HCT116 (cell line): ENCODE results near the gene RAET1G. TPM values are rescaled to one million over a fixed set of nuclear protein-coding genes. Genes with fewer than 3 reads are reported as not detected.

Experiments used
- ATAC-seq: fragments of 200-7000 bp; cut with Tn5 transposase; 2 replicates; pipeline ENCODE4 v1.9.1; 2020; ENCODE audit warnings: mild to moderate bottlenecking, moderate library complexity
- BruUV-seq: library from RNA; stranded (reverse); fragments of 400-500 nt; replicated peaks from 2 replicates; lab custom pipeline; 2021; lab: Mats Ljungman, UMichigan
- CTCF ChIA-PET: fragments of 300-600 bp; sonication (Branson Sonifier 250); formaldehyde crosslinking; loops from one replicate; lab custom pipeline; 2021; ENCODE audit warnings: antibody characterized with exemption; lab: Charles Lee
- POLR2A ChIA-PET: fragments of 300-600, 350-600 bp; sonication (Branson Sonifier 250); formaldehyde crosslinking; loops from one replicate; lab custom pipeline; 2021; ENCODE audit warnings: antibody characterized with exemption; lab: Charles Lee
- RAD21 ChIA-PET, 2 experiments: fragments of 300-600 bp; sonication (Branson Sonifier 250); formaldehyde crosslinking; loops; one replicate each; lab custom pipeline; 2023; ENCODE audit warnings: low total read pairs in 2 of 2; ENCODE audit not compliant: uncharacterized antibody in 2 of 2, unreplicated experiment in 2 of 2, low non-redundant PET in 1 of 2; lab: Charles Lee
- DNase-seq: peaks from one replicate; pipeline ENCODE4 v3.0.0-alpha.2; 2010; ENCODE audit warnings: low read depth, low spot score
- H2AFZ ChIP-seq: fragments of 200-600 bp; shearing (Covaris generic), sonication (generic); 2 replicates; pipeline ENCODE4 v1.6.1; 2017; ENCODE audit warnings: low read depth, mixed run types, mixed read lengths, antibody characterized with exemption, low read length; ENCODE audit not compliant: poor library complexity, severe bottlenecking
- H3K27ac ChIP-seq: 2 replicates; pipeline ENCODE4 v1.5.1; 2012; ENCODE audit warnings: low read depth, low read length
- H3K27me3 ChIP-seq: fragments of 200-600 bp; sonication (generic); 2 replicates; pipeline ENCODE4 v1.6.1; 2016; ENCODE audit warnings: mixed run types, low read length, mixed read lengths; ENCODE audit not compliant: insufficient read depth
- H3K36me3 ChIP-seq, 2 experiments: fragments of 200-500 bp in 1 of 2; fragments of 200-600 bp in 1 of 2; sonication (Bioruptor generic) in 1 of 2; sonication (generic) in 1 of 2; 2 replicates each; pipeline versions ENCODE4 v1.5.1 to v1.6.1; 2014 to 2016; ENCODE audit warnings: low read length in 2 of 2, inconsistent platforms in 1 of 2, mixed read lengths in 1 of 2, mixed run types in 1 of 2; ENCODE audit not compliant: insufficient read depth in 2 of 2, control insufficient read depth in 1 of 2
- H3K4me1 ChIP-seq, 2 experiments: fragments of 200-600 bp in 1 of 2; sonication (generic) in 1 of 2; 2 replicates each; pipeline versions ENCODE4 v1.5.1 to v1.6.1; 2012 to 2017; ENCODE audit warnings: low read length in 2 of 2, inconsistent platforms in 1 of 2, mild to moderate bottlenecking in 1 of 2, mixed read lengths in 1 of 2, mixed run types in 1 of 2, moderate library complexity in 1 of 2; ENCODE audit not compliant: insufficient read depth in 2 of 2, control insufficient read depth in 1 of 2
- H3K4me2 ChIP-seq: fragments of 200-600 bp; sonication (generic); 2 replicates; pipeline ENCODE4 v1.6.1; 2017; ENCODE audit warnings: mixed run types, low read length, mixed read lengths
- H3K4me3 ChIP-seq, 2 experiments: fragments of 200-600 bp in 1 of 2; sonication (generic) in 1 of 2; replicated peaks in 1 of 2; 2 replicates each; pipeline ENCODE4 v1.5.1; 2011 to 2016; ENCODE audit warnings: low read length in 2 of 2, control low read depth in 1 of 2, low read depth in 1 of 2, mild to moderate bottlenecking in 1 of 2, mixed read lengths in 1 of 2, mixed run types in 1 of 2
- H3K79me2 ChIP-seq: fragments of 200-600 bp; sonication (generic); 2 replicates; pipeline ENCODE4 v1.6.1; 2017; ENCODE audit warnings: mild to moderate bottlenecking, mixed run types, low read length, moderate library complexity, mixed read lengths; ENCODE audit not compliant: insufficient read depth
- H3K9ac ChIP-seq: fragments of 200-600 bp; sonication (generic); 2 replicates; pipeline ENCODE4 v1.6.1; 2016; ENCODE audit warnings: low read length, mixed read lengths
- H3K9me2 ChIP-seq: fragments of 200-600 bp; sonication (generic), shearing (Covaris generic); 2 replicates; pipeline ENCODE4 v1.6.1; 2017; ENCODE audit warnings: mixed run types, mild to moderate bottlenecking, moderate library complexity; ENCODE audit not compliant: insufficient read depth
- H3K9me3 ChIP-seq, 2 experiments: fragments of 200-500 bp in 1 of 2; fragments of 200-600 bp in 1 of 2; sonication (Bioruptor generic) in 1 of 2; sonication (generic) in 1 of 2; 2 replicates each; pipeline ENCODE4 v1.6.1; 2014 to 2017; ENCODE audit warnings: low read length in 2 of 2, mixed read lengths in 2 of 2, inconsistent platforms in 1 of 2, low read depth in 1 of 2, mild to moderate bottlenecking in 1 of 2, mixed run types in 1 of 2, moderate library complexity in 1 of 2; ENCODE audit not compliant: control insufficient read depth in 1 of 2, insufficient read depth in 1 of 2
- H4K20me1 ChIP-seq: fragments of 200-600 bp; sonication (generic), shearing (Covaris generic); 2 replicates; pipeline ENCODE4 v1.6.1; 2017; ENCODE audit warnings: mixed run types, mild to moderate bottlenecking, moderate library complexity; ENCODE audit not compliant: insufficient read depth
- ATF3 ChIP-seq: IDR thresholded peaks from 2 replicates; pipeline ENCODE4 v1.6.1; 2012
- CBX3 ChIP-seq: IDR thresholded peaks from 2 replicates; pipeline ENCODE4 v1.6.1; 2012; ENCODE audit warnings: low read depth
- CEBPB ChIP-seq: IDR thresholded peaks from 2 replicates; pipeline ENCODE4 v1.6.1; 2012; ENCODE audit warnings: low read depth
- EGR1 ChIP-seq: IDR thresholded peaks from 2 replicates; pipeline ENCODE4 v1.6.1; 2012; ENCODE audit warnings: low read depth
- ELF1 ChIP-seq: IDR thresholded peaks from 2 replicates; pipeline ENCODE4 v1.6.1; 2012; ENCODE audit warnings: low read depth, borderline replicate concordance
- EZH2 ChIP-seq: fragments of 200-600 bp; sonication (generic); IDR thresholded peaks from 2 replicates; pipeline ENCODE4 v1.6.1; 2017; ENCODE audit warnings: antibody characterized with exemption, mixed run types
- FOSL1 ChIP-seq: IDR thresholded peaks from 2 replicates; pipeline ENCODE4 v1.6.1; 2012; ENCODE audit warnings: low read depth
- JUND ChIP-seq: IDR thresholded peaks from 2 replicates; pipeline ENCODE4 v1.6.1; 2012
- MAX ChIP-seq: IDR thresholded peaks from 2 replicates; pipeline ENCODE4 v1.6.1; 2012
- POLR2A ChIP-seq: IDR thresholded peaks from 2 replicates; pipeline ENCODE4 v1.7.0; 2011; ENCODE audit warnings: borderline replicate concordance; ENCODE audit not compliant: insufficient read depth, insufficient read length; ENCODE audit errors: extremely low read depth
- POLR2AphosphoS5 ChIP-seq: IDR thresholded peaks from 2 replicates; pipeline ENCODE4 v1.6.1; 2011; ENCODE audit warnings: mild to moderate bottlenecking, low read depth, low read length, moderate library complexity
- RAD21 ChIP-seq: IDR thresholded peaks from 2 replicates; pipeline ENCODE4 v1.6.1; 2012; ENCODE audit warnings: low read depth, mild to moderate bottlenecking
- REST ChIP-seq: IDR thresholded peaks from 2 replicates; pipeline ENCODE4 v1.6.1; 2012; ENCODE audit warnings: low read depth
- SIN3A ChIP-seq: IDR thresholded peaks from 2 replicates; pipeline ENCODE4 v1.6.1; 2012; ENCODE audit warnings: low read depth
- SP1 ChIP-seq: IDR thresholded peaks from 2 replicates; pipeline ENCODE4 v1.6.1; 2012; ENCODE audit warnings: low read depth
- YY1 ChIP-seq: IDR thresholded peaks from 2 replicates; pipeline ENCODE4 v1.6.1; 2011; ENCODE audit warnings: low read length, low read depth, moderate library complexity, mild to moderate bottlenecking; ENCODE audit not compliant: insufficient replicate concordance; ENCODE audit errors: extremely low read depth
- ZBTB33 ChIP-seq: IDR thresholded peaks from 2 replicates; pipeline ENCODE4 v1.6.1; 2011; ENCODE audit warnings: mild to moderate bottlenecking, low read length, moderate library complexity; ENCODE audit not compliant: insufficient replicate concordance; ENCODE audit errors: extremely low read depth
- ZFX ChIP-seq: fragments of 450-650 bp; IDR thresholded peaks from 2 replicates; pipeline ENCODE4 v1.6.1; 2017
- ZNF274 ChIP-seq: fragments of 200-500 bp; sonication (Bioruptor generic); IDR thresholded peaks from 2 replicates; pipeline ENCODE4 v1.6.1; 2014; ENCODE audit warnings: mild to moderate bottlenecking, low read depth, low read length, inconsistent platforms
- intact Hi-C: fragments of 100-400 bp; cut with micrococcal nuclease; formaldehyde crosslinking; loops from 2 replicates; pipeline ENCODE4 v1.10.0; 2022
- total RNA-seq: library from RNA; stranded (reverse); gene quantifications from one replicate; pipeline ENCODE4 v1.2.1, GENCODE V29; 2021; ENCODE audit not compliant: unreplicated experiment

Gene RAET1G
- total RNA-seq, 1 experiment from 2014 or later: 0.37 TPM

GRCh38 chr6:149901444-149902140 is 21.3 kb downstream of the RAET1G start:
- ChIA-PET CTCF (no interaction called here), POLR2A (interaction anchor here (0.9 kb wide), 1 partner anchor 16 kb away, joined by 3 read pairs; no protein-coding TSS in a partner anchor), RAD21 (interaction anchor here in 1 of 2 experiments (1.0 kb wide), 1 partner anchor 61 kb away, joined by 3 read pairs; no protein-coding TSS in a partner anchor)
- Histone ChIP-seq H3K79me2 (no peaks in the 10 kb centered on the region), H3K9me2 (no peaks in the 10 kb centered on the region), H3K4me3 (no peak overlapping the region), H3K27ac (no peak overlapping the region), H4K20me1 (no peaks in the 10 kb centered on the region), H2AFZ (no peak overlapping the region), H3K27me3 (no peaks in the 10 kb centered on the region), H3K9me3 (no peaks in the 10 kb centered on the region), H3K4me1 (peaks cover 19% of the 10 kb centered on the region in 2 experiments), H3K9ac (no peak overlapping the region), H3K4me2 (no peak overlapping the region), H3K36me3 (no peaks in the 10 kb centered on the region)
- ATAC-seq (no peak), DNase-seq (no peak)
- BruUV-seq: no TSS peak
- intact Hi-C loops: no loop called here
- TF ChIP-seq POLR2A (no peak), CBX3 (no peak), CEBPB (no peak), EGR1 (no peak), ZBTB33 (no peak), ZFX (no peak), RAD21 (no peak), ELF1 (no peak), YY1 (no peak), SIN3A (no peak), ATF3 (no peak), EZH2 (no peak), MAX (no peak), REST (no peak), ZNF274 (no peak), SP1 (no peak), FOSL1 (no peak), JUND (no peak), POLR2AphosphoS5 (no peak)
- TF ChIP-seq, all 23 proteins: peak for 0
